Ramos (cell line): ENCODE measurements around the gene IL17RC.

Source experiments
- in situ Hi-C: fragments of 300-500 bp; cut with MboI; formaldehyde crosslinking; loops from one replicate; pipeline ENCODE4 v1.14.3; 2022; ENCODE audit warnings: low sequenced_read_pairs; ENCODE audit not compliant: unreplicated experiment

The IL17RC gene

DNA sequence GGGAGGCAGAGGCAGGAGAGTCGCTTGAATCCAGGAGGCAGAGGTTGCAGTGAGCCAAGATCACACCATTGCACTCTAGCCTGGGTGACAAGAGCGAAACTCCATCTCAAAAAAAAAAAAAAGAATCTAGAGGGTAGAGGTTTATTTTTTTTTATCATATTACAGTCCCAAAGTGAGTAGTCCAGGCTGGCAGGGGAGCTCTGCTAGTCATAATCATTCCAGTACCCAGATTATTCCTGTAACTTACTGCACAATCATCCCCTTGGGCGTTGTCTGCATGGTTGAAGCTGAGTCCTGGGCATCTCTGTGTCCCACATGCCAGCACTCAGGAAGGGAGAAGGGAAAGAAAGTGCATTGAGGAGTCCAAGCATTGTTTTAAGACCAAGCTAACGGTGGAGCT is 25.3 kb downstream of the IL17RC start:
- in situ Hi-C loops: no loop called here

GRCh38 chr3:9942934-9943690 is 26.2 kb downstream of the IL17RC start:
- in situ Hi-C loops: no loop called here

DNA sequence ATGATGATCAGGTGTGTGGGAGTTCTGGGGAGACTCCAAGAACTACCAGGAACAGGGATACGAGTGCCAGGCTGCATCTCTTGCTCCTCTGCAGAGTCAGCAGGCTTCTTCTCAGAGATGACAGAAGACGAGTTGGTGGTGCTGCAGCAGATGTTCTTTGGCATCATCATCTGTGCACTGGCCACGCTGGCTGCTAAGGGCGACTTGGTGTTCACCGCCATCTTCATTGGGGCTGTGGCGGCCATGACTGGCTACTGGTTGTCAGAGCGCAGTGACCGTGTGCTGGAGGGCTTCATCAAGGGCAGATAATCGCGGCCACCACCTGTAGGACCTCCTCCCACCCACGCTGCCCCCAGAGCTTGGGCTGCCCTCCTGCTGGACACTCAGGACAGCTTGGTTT is 27.4 kb downstream of the IL17RC start:
- in situ Hi-C loops: no loop called here

DNA sequence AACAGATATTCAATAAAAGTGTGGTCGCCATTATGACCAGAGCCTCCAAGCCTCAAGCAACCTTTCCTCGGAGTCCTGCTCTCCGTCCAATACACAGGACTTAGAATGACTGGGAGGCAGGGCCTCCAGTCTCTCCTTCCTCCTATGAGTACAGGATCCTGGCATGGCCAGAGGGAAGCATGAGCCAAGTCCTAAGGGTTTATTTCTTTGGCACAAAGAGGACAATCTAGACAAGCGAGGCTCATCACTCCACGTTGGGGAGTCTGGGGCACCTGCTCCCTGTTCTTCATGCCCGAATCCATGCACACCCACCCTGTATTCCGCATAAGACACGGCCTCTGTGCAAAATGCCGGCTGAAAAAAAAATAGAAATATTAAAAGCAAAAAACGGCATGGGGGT is 28.5 kb downstream of the IL17RC start:
- in situ Hi-C loops: no loop called here

DNA sequence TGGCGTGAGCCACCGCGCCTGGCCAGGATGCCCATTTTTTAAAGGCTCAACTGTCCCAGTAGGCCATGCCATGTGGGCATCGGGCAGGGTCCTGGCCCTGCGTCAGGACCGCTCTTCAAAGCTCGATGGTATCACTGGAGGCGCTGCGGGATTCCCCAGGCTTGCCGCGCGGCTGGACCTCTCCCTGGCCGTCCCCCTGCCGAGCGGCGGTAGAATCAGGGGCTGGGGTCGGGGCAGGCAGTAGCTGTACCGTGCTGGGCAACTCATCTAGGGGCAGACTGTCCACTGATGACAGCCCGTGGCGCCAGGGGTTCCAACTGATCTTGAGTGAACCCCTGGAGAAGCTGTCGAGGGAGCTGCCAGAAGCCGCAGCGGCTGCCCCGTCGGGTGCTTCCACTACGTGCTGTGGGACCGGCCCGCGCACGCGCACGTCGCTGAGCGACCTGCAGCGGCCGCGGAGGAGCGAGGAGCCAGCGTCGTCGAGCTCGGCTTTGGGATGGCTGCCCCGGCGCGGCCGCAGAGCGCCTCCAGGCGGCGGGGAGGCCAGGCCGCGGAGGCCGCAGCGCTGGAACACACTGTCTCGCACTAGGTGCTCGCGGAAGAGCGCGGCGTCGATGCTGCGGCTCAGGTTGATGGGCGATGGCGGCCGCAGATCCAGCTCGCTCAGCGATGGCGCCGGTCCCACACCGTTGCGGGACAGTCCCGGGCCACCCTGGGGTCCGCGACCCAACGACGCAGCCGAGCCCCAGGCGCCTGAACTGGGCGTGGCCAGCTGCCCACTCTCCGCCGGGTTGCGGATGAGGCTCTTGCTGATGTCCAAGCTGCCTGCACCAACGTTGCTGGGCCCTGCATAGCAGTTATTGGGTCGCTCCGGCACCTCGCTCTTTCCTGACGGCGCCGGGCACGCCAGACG is 29.5 kb downstream of the IL17RC start:
- in situ Hi-C loops: no loop called here

DNA sequence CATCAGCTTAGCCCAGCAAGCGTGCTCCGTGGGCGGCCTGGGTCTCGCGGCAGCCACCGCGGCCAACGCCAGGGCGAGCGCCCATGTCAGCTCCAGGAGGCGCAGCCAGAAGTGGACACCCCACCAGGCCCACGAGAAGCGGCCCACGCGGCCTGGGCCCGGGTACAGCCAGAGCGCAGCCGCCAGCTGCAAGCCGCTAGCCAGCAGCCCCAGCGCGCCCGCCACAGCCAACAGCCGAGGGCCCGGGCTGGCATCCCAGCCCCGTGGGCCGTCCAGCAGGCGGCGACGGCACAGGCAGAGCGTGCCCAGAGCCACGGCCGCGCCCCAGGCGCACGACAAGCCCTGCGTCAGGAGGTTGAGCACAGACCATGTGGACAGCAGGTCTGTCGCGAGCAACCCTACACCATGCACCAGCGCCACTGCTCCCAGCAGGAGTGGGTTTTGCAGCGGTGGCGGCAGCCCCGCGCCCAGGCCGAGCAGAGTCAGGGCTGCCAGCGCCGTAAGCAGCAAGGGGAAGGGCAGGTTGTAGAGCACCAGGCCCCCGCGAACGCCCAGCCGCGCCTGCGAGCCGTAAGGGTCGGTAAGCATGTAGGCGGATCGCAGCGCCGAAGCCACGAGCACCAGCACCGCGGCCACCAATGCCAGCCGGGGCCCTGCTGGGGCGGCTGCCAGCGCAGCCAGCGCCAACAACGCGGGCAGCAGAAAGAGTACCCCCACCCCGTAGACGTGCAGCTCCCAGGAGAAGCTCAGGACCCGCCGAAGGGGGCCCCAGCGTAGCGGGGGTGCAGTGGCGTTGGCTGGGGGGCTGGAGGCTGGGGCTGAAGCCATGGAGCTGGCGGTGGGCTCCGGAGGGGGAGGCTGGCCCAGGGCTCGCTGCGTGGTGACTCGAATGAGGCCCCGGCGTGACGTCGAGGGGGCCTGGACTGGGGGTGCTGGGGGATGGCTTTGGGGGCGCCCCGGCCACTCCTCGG is 30.4 kb downstream of the IL17RC start:
- in situ Hi-C loops: no loop called here

GRCh38 chr3:9948586-9948985 is 31.7 kb downstream of the IL17RC start:
- in situ Hi-C loops: no loop called here

DNA sequence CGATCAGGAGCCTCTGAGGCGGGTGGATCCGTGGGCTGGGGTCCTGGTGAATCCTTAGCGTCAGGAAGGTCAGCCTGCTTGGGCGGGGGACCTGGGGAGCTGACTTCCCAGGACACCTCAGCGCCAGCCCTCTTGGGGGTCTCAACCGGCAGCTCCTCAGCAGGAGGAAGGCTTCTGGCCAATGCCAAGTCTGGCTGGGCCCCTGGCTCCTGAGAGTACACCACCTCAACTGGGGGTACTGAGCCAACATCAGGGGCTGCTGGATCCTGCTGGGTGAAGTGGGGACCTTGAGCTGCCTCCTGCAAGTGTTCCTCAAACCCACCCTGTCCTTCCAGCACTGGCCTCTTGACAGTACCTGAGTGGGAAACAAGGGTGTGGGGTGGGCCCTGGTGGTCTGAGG is 32.2 kb downstream of the IL17RC start:
- in situ Hi-C loops: no loop called here

DNA sequence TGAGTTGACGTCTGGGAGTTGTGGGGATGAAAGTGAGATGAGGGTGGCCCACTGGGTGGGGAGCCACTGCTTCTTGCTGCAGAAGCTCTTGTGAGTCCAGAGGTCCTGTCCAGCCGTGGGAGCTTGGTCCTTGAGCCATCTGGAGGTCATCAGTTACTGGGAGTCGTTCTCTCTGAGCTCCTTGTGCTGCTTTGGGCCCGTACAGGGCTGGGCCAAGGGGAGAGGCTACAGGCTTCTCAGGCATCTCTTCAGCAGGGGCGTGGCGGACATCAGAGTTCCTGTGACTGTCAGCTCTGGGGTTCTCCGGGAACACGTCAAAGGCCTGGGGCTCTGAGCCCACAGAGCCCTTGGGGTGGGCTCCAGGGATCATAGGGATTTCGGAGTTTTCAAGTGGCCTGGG is 32.7 kb downstream of the IL17RC start:
- in situ Hi-C loops: no loop called here

- in situ Hi-C loops: no loop called here
These were observed 34.2 kb downstream of the IL17RC start for GRCh38 chr3:9951126-9951525.

GRCh38 chr3:9951598-9951961 is 34.7 kb downstream of the IL17RC start:
- in situ Hi-C loops: no loop called here

- in situ Hi-C loops: no loop called here
These were observed 35.3 kb downstream of the IL17RC start, which contains the start of gene PRRT3 for GRCh38 chr3:9951962-9952805. PRRT3 (minus strand) TSS chr3:9952408; CDS start chr3:9950115, 2,293 bp downstream.

GRCh38 chr3:9955067-9955502 is 38.2 kb downstream of the IL17RC start:
- in situ Hi-C loops: no loop called here

DNA sequence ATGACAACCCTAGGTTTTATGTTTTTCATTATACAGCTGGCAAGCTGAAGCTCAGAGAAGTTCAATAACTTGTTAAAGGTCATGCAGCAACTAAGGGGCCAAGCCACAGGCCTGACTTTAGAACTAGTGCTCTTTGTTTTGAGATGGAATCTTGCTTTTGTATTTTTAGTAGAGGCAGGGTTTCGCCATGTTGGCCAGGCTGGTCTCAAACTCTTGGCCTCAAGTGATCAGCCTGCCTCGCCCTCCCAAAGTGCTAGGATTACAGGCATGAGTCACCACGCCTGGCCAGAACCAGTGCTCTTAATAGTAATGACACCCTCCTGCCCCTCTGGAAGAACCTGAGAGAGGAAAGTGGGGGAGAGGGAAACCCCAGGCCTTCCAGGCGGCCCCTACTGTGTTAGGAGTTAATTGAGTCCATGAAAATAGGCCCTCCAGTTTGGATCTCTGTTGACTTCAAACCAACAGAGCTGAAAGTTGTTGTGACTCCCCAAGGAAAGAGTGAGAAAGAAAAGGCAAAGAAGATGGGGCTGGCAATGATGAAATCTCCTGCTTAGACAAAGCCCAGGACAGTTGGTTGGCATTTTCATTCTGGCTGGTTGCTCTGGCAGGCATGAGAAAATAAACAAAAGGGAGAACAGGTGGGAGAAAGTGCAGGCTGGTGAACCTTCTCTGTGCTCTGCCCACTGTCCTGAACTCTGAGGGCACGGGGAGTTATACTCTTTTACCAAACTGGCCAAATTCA is 38.9 kb downstream of the IL17RC start:
- in situ Hi-C loops: no loop called here

DNA sequence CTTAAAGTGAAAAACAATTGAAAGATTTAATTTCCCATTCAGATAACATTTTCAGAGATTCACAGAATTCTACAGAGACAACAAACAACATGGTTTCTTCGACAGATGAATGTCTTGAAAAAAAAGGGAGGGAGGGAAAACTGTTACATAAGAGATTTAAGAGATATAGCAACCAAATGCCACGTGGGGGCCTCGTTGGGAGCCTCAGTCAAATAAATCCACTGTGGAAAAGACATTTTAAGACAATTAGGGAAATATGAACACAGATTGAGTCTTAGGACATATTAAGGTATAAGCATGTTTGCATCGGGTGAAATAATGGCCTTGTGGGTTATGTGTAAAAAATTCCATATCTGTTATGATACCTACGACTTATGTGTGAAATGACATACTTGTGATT is 40.3 kb downstream of the IL17RC start:
- in situ Hi-C loops: no loop called here

- in situ Hi-C loops: no loop called here
These were observed 48.4 kb downstream of the IL17RC start for GRCh38 chr3:9965200-9965875.

- in situ Hi-C loops: no loop called here
These were observed 49.9 kb downstream of the IL17RC start for GRCh38 chr3:9966841-9967240.

- in situ Hi-C loops: no loop called here
These were observed 52.7 kb downstream of the IL17RC start for GRCh38 chr3:9969632-9970019.
